ENCODE results near the gene CNTN1.

CNTN1 gene

GRCh38 chr12:40691913-40692764 is at the start of gene CNTN1:
Gene CNTN1 (plus strand): TSS chr12:40692439.
- no peak for TF ChIP-seq POLR2A (IDR thresholded peaks at IDR 0.05; ENCODE audit: low read depth, low read length)
- FAIRE-seq (no peak), DNase-seq (ENCODE audit: insufficient read length, low spot score) (no peak)

GRCh38 chr12:40643506-40643905 is 48.7 kb upstream of the CNTN1 start:
- FAIRE-seq (no peak), DNase-seq (ENCODE audit: insufficient read length, low spot score) (no peak)
- no peak for TF ChIP-seq POLR2A (IDR thresholded peaks at IDR 0.05; ENCODE audit: low read depth, low read length)

GRCh38 chr12:40643976-40644375 is 48.3 kb upstream of the CNTN1 start:
- no peak for TF ChIP-seq POLR2A (IDR thresholded peaks at IDR 0.05; ENCODE audit: low read depth, low read length)
- DNase-seq (ENCODE audit: insufficient read length, low spot score), result no peak
- FAIRE-seq, result no peak

- no peak for TF ChIP-seq POLR2A (IDR thresholded peaks at IDR 0.05; ENCODE audit: low read depth, low read length)
- FAIRE-seq, result no peak
- no peak for DNase-seq (ENCODE audit: insufficient read length, low spot score)
These were observed 47.5 kb upstream of the CNTN1 start for GRCh38 chr12:40644708-40645107.

- no peak for FAIRE-seq
- no peak for TF ChIP-seq POLR2A (IDR thresholded peaks at IDR 0.05; ENCODE audit: low read depth, low read length)
- no peak for DNase-seq (ENCODE audit: insufficient read length, low spot score)
These were observed 46.9 kb upstream of the CNTN1 start for GRCh38 chr12:40645361-40645760.

GRCh38 chr12:40646456-40646855 is 45.8 kb upstream of the CNTN1 start:
- DNase-seq (ENCODE audit: insufficient read length, low spot score) (no peak), FAIRE-seq (no peak)
- no peak for TF ChIP-seq POLR2A (IDR thresholded peaks at IDR 0.05; ENCODE audit: low read depth, low read length)

GRCh38 chr12:40646911-40647310 is 45.3 kb upstream of the CNTN1 start:
- no peak for FAIRE-seq
- no peak for DNase-seq (ENCODE audit: insufficient read length, low spot score)
- no peak for TF ChIP-seq POLR2A (IDR thresholded peaks at IDR 0.05; ENCODE audit: low read depth, low read length)

GRCh38 chr12:40647651-40648050 is 44.6 kb upstream of the CNTN1 start:
- TF ChIP-seq POLR2A (IDR thresholded peaks at IDR 0.05; ENCODE audit: low read depth, low read length), result no peak
- FAIRE-seq (no peak), DNase-seq (ENCODE audit: insufficient read length, low spot score) (no peak)

GRCh38 chr12:40648519-40648918 is 43.7 kb upstream of the CNTN1 start:
- FAIRE-seq (no peak), DNase-seq (ENCODE audit: insufficient read length, low spot score) (no peak)
- no peak for TF ChIP-seq POLR2A (IDR thresholded peaks at IDR 0.05; ENCODE audit: low read depth, low read length)

GRCh38 chr12:40650038-40650704 is 42.1 kb upstream of the CNTN1 start:
- DNase-seq (ENCODE audit: insufficient read length, low spot score), result no peak
- no peak for TF ChIP-seq POLR2A (IDR thresholded peaks at IDR 0.05; ENCODE audit: low read depth, low read length)
- no peak for FAIRE-seq

GRCh38 chr12:40655451-40655850 is 36.8 kb upstream of the CNTN1 start:
- DNase-seq (ENCODE audit: insufficient read length, low spot score) (no peak), FAIRE-seq (no peak)
- TF ChIP-seq POLR2A (IDR thresholded peaks at IDR 0.05; ENCODE audit: low read depth, low read length), result no peak

GRCh38 chr12:40662366-40662765 is 29.9 kb upstream of the CNTN1 start:
- FAIRE-seq, result no peak
- no peak for DNase-seq (ENCODE audit: insufficient read length, low spot score)
- TF ChIP-seq POLR2A (IDR thresholded peaks at IDR 0.05; ENCODE audit: low read depth, low read length), result no peak

GRCh38 chr12:40663781-40664180 is 28.5 kb upstream of the CNTN1 start:
- no peak for TF ChIP-seq POLR2A (IDR thresholded peaks at IDR 0.05; ENCODE audit: low read depth, low read length)
- DNase-seq (ENCODE audit: insufficient read length, low spot score), result no peak
- FAIRE-seq, result no peak

GRCh38 chr12:40668099-40668529 is 24.1 kb upstream of the CNTN1 start:
- no peak for TF ChIP-seq POLR2A (IDR thresholded peaks at IDR 0.05; ENCODE audit: low read depth, low read length)
- no peak for FAIRE-seq

More at GRCh38 chr12:40668099-40668529, 24.1 kb upstream of the CNTN1 start:
- DNase-seq (ENCODE audit: insufficient read length, low spot score), result no peak

Data from H54 (cell line).